DMS53 treated with DMSO at 0.1 percent for 48 hours (cell line): ENCODE data around the gene SLC4A8.
A peak's percentile ranks its signal among the peaks of the same experiment; 100 is the strongest.

Experiments
- DNase-seq: peaks from one replicate; lab custom pipeline; 2025; ENCODE audit not compliant: unreplicated experiment; lab: John Stamatoyannopoulos, UW

Gene SLC4A8

GRCh38 chr12:51424662-51425539 lies at the start of gene SLC4A8:
SLC4A8 (plus strand) TSS chr12:51424831; CDS start chr12:51424988, 157 bp downstream.
- DNase-seq = peak; percentile 91

GRCh38 chr12:51374856-51375255 lies 49.8 kb upstream of the SLC4A8 start:
- DNase-seq = no peak

GRCh38 chr12:51377099-51377984 lies 47.3 kb upstream of the SLC4A8 start:
- no peak for DNase-seq

- DNase-seq = no peak
Measured at GRCh38 chr12:51378749-51379148, 45.9 kb upstream of the SLC4A8 start.

GRCh38 chr12:51379571-51379970 lies 45.1 kb upstream of the SLC4A8 start:
- DNase-seq = no peak

- no peak for DNase-seq
Measured at GRCh38 chr12:51381226-51382079, 43.2 kb upstream of the SLC4A8 start.

- DNase-seq = no peak
Measured at GRCh38 chr12:51382173-51382572, 42.5 kb upstream of the SLC4A8 start.

- DNase-seq = peak; percentile 75
Measured at GRCh38 chr12:51383269-51383905, 41.2 kb upstream of the SLC4A8 start.

- peak; percentile 64 for DNase-seq
Measured at GRCh38 chr12:51386351-51386750, 38.3 kb upstream of the SLC4A8 start.

GRCh38 chr12:51388069-51388799 lies 36.4 kb upstream of the SLC4A8 start:
- peak; percentile 22 for DNase-seq

- DNase-seq = no peak
Measured at GRCh38 chr12:51388846-51389245, 35.8 kb upstream of the SLC4A8 start.

- DNase-seq = no peak
Measured at GRCh38 chr12:51389302-51389999, 35.2 kb upstream of the SLC4A8 start.

- DNase-seq = no peak
Measured at GRCh38 chr12:51390457-51390856, 34.2 kb upstream of the SLC4A8 start.

GRCh38 chr12:51390891-51391282 lies 33.7 kb upstream of the SLC4A8 start:
- DNase-seq = no peak

- DNase-seq = peak; percentile 43
Measured at GRCh38 chr12:51391283-51392123, 33.1 kb upstream of the SLC4A8 start, which contains the start of gene GALNT6. GALNT6 (minus strand) TSS chr12:51391406; CDS start chr12:51379781, 11,625 bp downstream.

- DNase-seq = peak; percentile 41
Measured at GRCh38 chr12:51392556-51393237, 31.9 kb upstream of the SLC4A8 start.
